ENCODE results near the gene JAG2. TPM values are rescaled to one million over a fixed set of nuclear protein-coding genes. Genes with fewer than 3 reads are reported as not detected.

The JAG2 gene
- total RNA-seq, 3 donors from 2014 or later (not counting 1 experiment from before 2014, with no cell fraction given), result 3.5 to 6.6 (median 6.1) TPM

GRCh38 chr14:105136401-105137322, 31.9 kb downstream of the JAG2 start:
- H3K27me3 ChIP-seq (ENCODE audit: control insufficient read depth, insufficient read depth, low read length), result peaks cover 2% of the 10 kb centered on the region
- H3K9me3 ChIP-seq (ENCODE audit: control insufficient read depth, insufficient read depth, low read length), result peaks cover 15% of the 10 kb centered on the region
- H3K4me3 ChIP-seq (ENCODE audit: low read length), result no peak overlapping the region
- intact Hi-C loops (cut with micrococcal nuclease), result no loop called here
- H3K27ac Mint-ChIP-seq, result no peak overlapping the region
- no peaks in the 10 kb centered on the region for H3K4me1 Mint-ChIP-seq
- H3K4me3 Mint-ChIP-seq, result no peak overlapping the region
- no peak overlapping the region for H3K27ac ChIP-seq (ENCODE audit: low read length)
- no peaks in the 10 kb centered on the region for H3K4me1 ChIP-seq (ENCODE audit: control insufficient read depth, insufficient read depth, low read length)
- ATAC-seq, result no peak
- peaks cover 0 to 3% of the 10 kb centered on the region in 2 donors for H3K9me3 Mint-ChIP-seq
- peaks cover 8 to 19% of the 10 kb centered on the region in 2 donors for H3K27me3 Mint-ChIP-seq (ENCODE audit: low read depth in 2 of 2)
- H3K36me3 ChIP-seq (ENCODE audit: control insufficient read depth, insufficient read depth, low read length), result no peaks in the 10 kb centered on the region
- WGBS (ENCODE audit: insufficient coverage), result 86% methylated on average over 50 of the region's 50 CpGs
- TF ChIP-seq CTCF (IDR thresholded peaks at IDR 0.05), result no peak
- DNase-seq, result no peak
- peaks cover 6% of the 10 kb centered on the region for H3K36me3 Mint-ChIP-seq

- H3K27ac Mint-ChIP-seq, result no peak overlapping the region
- H3K36me3 ChIP-seq (ENCODE audit: control insufficient read depth, insufficient read depth, low read length), result no peaks in the 10 kb centered on the region
- peaks cover 2% of the 10 kb centered on the region for H3K27me3 ChIP-seq (ENCODE audit: control insufficient read depth, insufficient read depth, low read length)
- H3K4me1 ChIP-seq (ENCODE audit: control insufficient read depth, insufficient read depth, low read length), result no peaks in the 10 kb centered on the region
- TF ChIP-seq CTCF (IDR thresholded peaks at IDR 0.05), result no peak
- H3K36me3 Mint-ChIP-seq, result peaks cover 6% of the 10 kb centered on the region
- H3K4me3 ChIP-seq (ENCODE audit: low read length), result no peak overlapping the region
- no peak overlapping the region for H3K27ac ChIP-seq (ENCODE audit: low read length)
- DNase-seq (no peak), ATAC-seq (no peak)
- no peaks in the 10 kb centered on the region for H3K4me1 Mint-ChIP-seq
- peaks cover 0 to 3% of the 10 kb centered on the region in 2 donors for H3K9me3 Mint-ChIP-seq
- H3K27me3 Mint-ChIP-seq (ENCODE audit: low read depth in 2 of 2), result peaks cover 8 to 19% of the 10 kb centered on the region in 2 donors
- intact Hi-C loops (cut with micrococcal nuclease), result no loop called here
- peaks cover 16% of the 10 kb centered on the region for H3K9me3 ChIP-seq (ENCODE audit: control insufficient read depth, insufficient read depth, low read length)
- no peak overlapping the region for H3K4me3 Mint-ChIP-seq
- WGBS (ENCODE audit: insufficient coverage), result 91% methylated on average over 13 of the region's 14 CpGs
Observed at GRCh38 chr14:105135700-105136395, 32.7 kb downstream of the JAG2 start.

- no peak overlapping the region for H3K27ac Mint-ChIP-seq
Observed at GRCh38 chr14:105132921-105133654, 35.5 kb downstream of the JAG2 start.

More at GRCh38 chr14:105132921-105133654, 35.5 kb downstream of the JAG2 start:
- Histone ChIP-seq H3K4me3 (ENCODE audit: low read length) (no peak overlapping the region), H3K9me3 (ENCODE audit: control insufficient read depth, insufficient read depth, low read length) (peaks cover 9% of the 10 kb centered on the region), H3K36me3 (ENCODE audit: control insufficient read depth, insufficient read depth, low read length) (no peaks in the 10 kb centered on the region), H3K27ac (ENCODE audit: low read length) (no peak overlapping the region), H3K4me1 (ENCODE audit: control insufficient read depth, insufficient read depth, low read length) (no peaks in the 10 kb centered on the region), H3K27me3 (ENCODE audit: control insufficient read depth, insufficient read depth, low read length) (peaks cover 2% of the 10 kb centered on the region)
- Mint-ChIP-seq H3K4me3 (no peak overlapping the region), H3K27me3 (ENCODE audit: low read depth in 2 of 2) (peaks cover 8 to 19% of the 10 kb centered on the region in 2 donors), H3K36me3 (no peaks in the 10 kb centered on the region), H3K4me1 (no peaks in the 10 kb centered on the region), H3K9me3 (no peaks in the 10 kb centered on the region)
- DNase-seq (no peak), ATAC-seq (no peak)
- intact Hi-C loops (cut with micrococcal nuclease), result no loop called here
- 79% methylated on average over 4 of the region's 4 CpGs for WGBS (ENCODE audit: insufficient coverage)
- no peak for TF ChIP-seq CTCF (IDR thresholded peaks at IDR 0.05)

Measured in natural killer cell (primary cell).